Gastrocnemius medialis (tissue), 4 donors: ENCODE measurements around the gene SAP30L. TPM values are rescaled to one million over a fixed set of nuclear protein-coding genes. Genes with fewer than 3 reads are reported as not detected.

ENCODE experiments used
- ATAC-seq, 2 donors: fragments of 150-250 bp; one replicate each; pipeline ENCODE4 v1.9.1; 2016
- DNase-seq, 2 donors: peaks; one replicate each; pipeline ENCODE4 v3.0.0-alpha.2; 2019
- H3K27ac ChIP-seq, 4 donors: fragments of 200-600 bp; sonication (generic); 1 replicate in 1 of 4; 2 replicates in 3 of 4; pipeline ENCODE4 v1.5.1; 2016 to 2018; ENCODE audit warnings: mild to moderate bottlenecking in 2 of 4, moderate library complexity in 1 of 4
- H3K27me3 ChIP-seq, 3 donors: fragments of 200-600 bp; sonication (generic) in 2 of 3; 1 replicate in 1 of 3; 2 replicates in 2 of 3; pipeline versions ENCODE4 v1.5.1 to v1.6.0; 2016 to 2019; ENCODE audit warnings: mild to moderate bottlenecking in 1 of 3, moderate library complexity in 1 of 3
- H3K36me3 ChIP-seq, 2 donors: fragments of 200-600 bp; sonication (generic) in 1 of 2; one replicate each; pipeline ENCODE4 v1.5.1; 2017 to 2018
- H3K4me1 ChIP-seq, 2 donors: fragments of 200-600 bp; sonication (generic) in 1 of 2; one replicate each; pipeline ENCODE4 v1.5.1; 2016 to 2017; ENCODE audit warnings: mild to moderate bottlenecking in 2 of 2
- H3K4me3 ChIP-seq, 4 donors: fragments of 200-600 bp; sonication (generic) in 3 of 4; 1 replicate in 1 of 4; 2 replicates in 3 of 4; pipeline ENCODE4 v1.5.1; 2016 to 2019; ENCODE audit warnings: mild to moderate bottlenecking in 2 of 4
- H3K9me3 ChIP-seq, 3 donors: fragments of 200-600 bp; sonication (generic) in 2 of 3; 1 replicate in 1 of 3; 2 replicates in 2 of 3; pipeline ENCODE4 v1.5.1; 2016 to 2019
- POLR2A ChIP-seq, 2 donors: fragments of 450-650 bp; IDR thresholded peaks; one replicate each; pipeline ENCODE4 v1.6.1; 2017; ENCODE audit warnings: antibody characterized with exemption in 2 of 2, mild to moderate bottlenecking in 2 of 2, moderate library complexity in 2 of 2
- in situ Hi-C, 4 donors: fragments of 200-750 bp; cut with MboI; loops; one replicate each; pipeline versions ENCODE4 v1.15.0 to v1.8.0; 2017; ENCODE audit warnings: low sequenced_read_pairs in 4 of 4
- intact Hi-C: fragments of 100-400 bp; cut with DNase I; formaldehyde crosslinking; loops from one replicate; pipeline ENCODE4 v1.15.1; 2023; ENCODE audit warnings: low total_unique reads
- total RNA-seq, 4 donors: library from RNA; depleted of rRNA; stranded (reverse); fragments of >200 nt; gene quantifications; one replicate each; pipeline versions ENCODE4 v1.1.0 to v1.2.3, GENCODE V29; 2016
- TF ChIP-seq, protein P1 (sequence below), 5 experiments: fragments of 450-650 bp in 3 of 5; fragments of 200-600 bp in 2 of 5; sonication (generic) in 2 of 5; IDR thresholded peaks in 4 of 5; conservative IDR thresholded peaks in 1 of 5; 1 replicate in 4 of 5; 2 replicates in 1 of 5; pipeline ENCODE4 v1.5.1; 2016 to 2019; ENCODE audit warnings: antibody characterized with exemption in 5 of 5, mild to moderate bottlenecking in 3 of 5, moderate library complexity in 3 of 5

SAP30L gene
- total RNA-seq, 4 donors from 2014 or later, result 18.8 to 35.6 (median 25.5) TPM

DNA sequence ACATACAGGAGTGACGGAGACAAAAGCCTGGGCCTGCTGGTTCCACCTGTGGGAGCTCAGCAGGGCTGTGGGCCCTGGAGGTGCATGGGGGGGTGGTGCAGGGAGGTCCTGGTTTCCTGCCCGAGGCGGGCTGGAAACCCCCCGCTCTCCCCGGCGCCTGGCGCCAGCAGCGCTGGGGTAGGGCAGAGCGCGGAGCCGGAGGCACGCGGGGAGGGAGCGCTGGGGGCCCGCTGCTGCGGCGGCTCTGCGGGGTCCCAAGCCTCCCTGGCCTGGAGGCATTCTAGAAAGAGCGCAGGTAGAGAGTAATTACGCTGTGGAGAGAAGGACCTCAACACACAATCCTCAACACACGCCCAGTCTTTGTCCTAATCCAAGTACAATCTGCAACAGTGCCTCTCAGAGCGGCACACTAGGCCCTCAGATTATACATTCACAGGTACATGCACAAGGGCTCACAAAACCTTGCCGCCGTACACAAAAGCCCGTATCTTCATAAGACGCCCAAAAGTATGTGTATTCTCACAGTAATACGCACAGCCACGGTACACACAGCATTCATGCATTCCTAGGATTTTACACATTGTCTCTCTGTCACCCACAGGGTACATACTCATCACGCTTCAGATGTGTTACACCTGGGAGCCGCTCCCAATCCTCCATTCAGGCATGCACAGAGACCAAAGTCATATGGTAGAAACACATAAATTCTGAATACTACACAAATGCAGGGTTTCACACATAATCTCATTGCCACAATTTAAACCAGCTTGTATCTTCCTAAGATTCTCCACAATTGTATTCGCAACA, 34.4 kb downstream of the SAP30L start:
- in situ Hi-C loops, result no loop called here
- DNase-seq (no peak), ATAC-seq (no peak)
- TF ChIP-seq POLR2A (IDR thresholded peaks at IDR 0.05), result no peak
- TF ChIP-seq, protein P1, sequence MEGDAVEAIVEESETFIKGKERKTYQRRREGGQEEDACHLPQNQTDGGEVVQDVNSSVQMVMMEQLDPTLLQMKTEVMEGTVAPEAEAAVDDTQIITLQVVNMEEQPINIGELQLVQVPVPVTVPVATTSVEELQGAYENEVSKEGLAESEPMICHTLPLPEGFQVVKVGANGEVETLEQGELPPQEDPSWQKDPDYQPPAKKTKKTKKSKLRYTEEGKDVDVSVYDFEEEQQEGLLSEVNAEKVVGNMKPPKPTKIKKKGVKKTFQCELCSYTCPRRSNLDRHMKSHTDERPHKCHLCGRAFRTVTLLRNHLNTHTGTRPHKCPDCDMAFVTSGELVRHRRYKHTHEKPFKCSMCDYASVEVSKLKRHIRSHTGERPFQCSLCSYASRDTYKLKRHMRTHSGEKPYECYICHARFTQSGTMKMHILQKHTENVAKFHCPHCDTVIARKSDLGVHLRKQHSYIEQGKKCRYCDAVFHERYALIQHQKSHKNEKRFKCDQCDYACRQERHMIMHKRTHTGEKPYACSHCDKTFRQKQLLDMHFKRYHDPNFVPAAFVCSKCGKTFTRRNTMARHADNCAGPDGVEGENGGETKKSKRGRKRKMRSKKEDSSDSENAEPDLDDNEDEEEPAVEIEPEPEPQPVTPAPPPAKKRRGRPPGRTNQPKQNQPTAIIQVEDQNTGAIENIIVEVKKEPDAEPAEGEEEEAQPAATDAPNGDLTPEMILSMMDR (IDR thresholded peaks at IDR 0.05 in 4 of 5, conservative IDR thresholded peaks at IDR 0.05 in 1 of 5), result no peak
- no peak overlapping the region for H3K4me3 ChIP-seq
- H3K27me3 ChIP-seq, result peaks cover 100% of the 10 kb centered on the region in 3 donors
- peaks cover 22 to 55% of the 10 kb centered on the region in 2 donors for H3K4me1 ChIP-seq
- intact Hi-C loops, result no loop called here
- H3K36me3 ChIP-seq, result no peaks in the 10 kb centered on the region
- H3K9me3 ChIP-seq, result no peaks in the 10 kb centered on the region
- no peak overlapping the region for H3K27ac ChIP-seq

DNA sequence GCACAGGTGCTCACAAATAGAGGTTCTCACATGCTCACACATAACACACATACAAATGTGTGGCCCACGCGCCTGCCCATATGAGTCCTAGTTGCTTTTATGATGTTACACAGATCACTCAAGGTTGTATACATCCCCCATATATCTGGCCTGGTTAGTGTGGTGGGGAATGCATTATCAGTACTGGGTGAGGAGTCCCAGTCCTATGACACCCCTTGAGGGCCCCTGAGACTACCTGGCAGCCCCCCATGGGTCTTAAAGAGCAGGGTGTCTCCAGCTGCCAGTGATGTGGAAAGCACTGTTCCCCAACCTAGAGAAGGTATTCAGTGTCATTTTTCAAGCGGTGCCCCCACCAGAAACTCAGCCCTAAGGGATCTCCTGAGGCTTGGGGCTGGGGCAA, 35.0 kb downstream of the SAP30L start:
- ATAC-seq (no peak), DNase-seq (no peak)
- in situ Hi-C loops (no loop called here), intact Hi-C loops (no loop called here)
- peaks cover 100% of the 10 kb centered on the region in 3 donors for H3K27me3 ChIP-seq
- peaks cover 19 to 48% of the 10 kb centered on the region in 2 donors for H3K4me1 ChIP-seq
- H3K9me3 ChIP-seq, result no peaks in the 10 kb centered on the region
- H3K4me3 ChIP-seq, result no peak overlapping the region
- no peak overlapping the region for H3K27ac ChIP-seq
- no peaks in the 10 kb centered on the region for H3K36me3 ChIP-seq
- TF ChIP-seq, protein P1 (IDR thresholded peaks at IDR 0.05 in 4 of 5, conservative IDR thresholded peaks at IDR 0.05 in 1 of 5), result no peak
- TF ChIP-seq POLR2A (IDR thresholded peaks at IDR 0.05), result no peak

DNA sequence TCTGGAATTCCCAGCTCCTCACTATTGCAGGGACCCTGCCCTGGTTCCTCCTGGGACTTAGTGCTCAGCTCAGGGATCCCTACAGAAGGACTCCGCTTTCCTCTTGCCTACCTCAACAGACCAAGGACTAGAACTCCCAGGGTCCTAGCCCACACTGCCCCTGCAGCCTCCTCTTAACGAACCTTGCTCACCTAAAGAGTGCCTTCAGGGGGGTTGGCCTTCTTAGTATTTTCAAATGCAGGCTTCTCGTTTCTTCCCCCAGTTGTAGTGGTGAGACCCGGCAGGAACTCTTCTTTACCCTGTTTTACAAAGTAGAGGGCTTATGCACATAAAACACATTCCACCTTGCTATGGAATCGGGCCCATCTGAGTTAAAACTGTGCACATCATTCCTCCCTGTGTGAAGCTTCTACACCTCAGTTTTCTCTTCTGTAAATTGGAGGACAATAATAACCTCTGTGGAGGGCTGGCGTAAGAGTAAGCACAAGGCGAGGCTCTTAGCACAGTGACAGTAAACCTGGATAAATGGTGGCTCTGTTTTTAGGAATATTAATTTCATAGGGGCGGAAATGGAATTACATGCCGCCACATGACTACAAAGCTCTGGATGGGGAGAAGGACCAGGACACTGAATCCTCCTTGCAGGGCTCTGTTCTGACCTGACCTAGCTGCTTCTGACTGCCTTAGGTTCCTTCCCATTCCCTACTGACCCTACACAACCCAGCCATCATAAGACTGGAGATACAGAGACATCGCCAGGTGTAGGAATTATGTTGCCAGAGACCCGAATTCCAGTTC, 36.0 kb downstream of the SAP30L start:
- ATAC-seq, result no peak
- in situ Hi-C loops (no loop called here), intact Hi-C loops (no loop called here)
- Histone ChIP-seq H3K9me3 (no peaks in the 10 kb centered on the region), H3K27me3 (peaks cover 100% of the 10 kb centered on the region in 3 donors), H3K27ac (no peak overlapping the region), H3K4me3 (no peak overlapping the region), H3K4me1 (peaks cover 14 to 39% of the 10 kb centered on the region in 2 donors), H3K36me3 (no peaks in the 10 kb centered on the region)
- TF ChIP-seq POLR2A (IDR thresholded peaks at IDR 0.05), result no peak
- TF ChIP-seq, protein P1 (IDR thresholded peaks at IDR 0.05 in 4 of 5, conservative IDR thresholded peaks at IDR 0.05 in 1 of 5), result no peak
- no peak for DNase-seq

DNA sequence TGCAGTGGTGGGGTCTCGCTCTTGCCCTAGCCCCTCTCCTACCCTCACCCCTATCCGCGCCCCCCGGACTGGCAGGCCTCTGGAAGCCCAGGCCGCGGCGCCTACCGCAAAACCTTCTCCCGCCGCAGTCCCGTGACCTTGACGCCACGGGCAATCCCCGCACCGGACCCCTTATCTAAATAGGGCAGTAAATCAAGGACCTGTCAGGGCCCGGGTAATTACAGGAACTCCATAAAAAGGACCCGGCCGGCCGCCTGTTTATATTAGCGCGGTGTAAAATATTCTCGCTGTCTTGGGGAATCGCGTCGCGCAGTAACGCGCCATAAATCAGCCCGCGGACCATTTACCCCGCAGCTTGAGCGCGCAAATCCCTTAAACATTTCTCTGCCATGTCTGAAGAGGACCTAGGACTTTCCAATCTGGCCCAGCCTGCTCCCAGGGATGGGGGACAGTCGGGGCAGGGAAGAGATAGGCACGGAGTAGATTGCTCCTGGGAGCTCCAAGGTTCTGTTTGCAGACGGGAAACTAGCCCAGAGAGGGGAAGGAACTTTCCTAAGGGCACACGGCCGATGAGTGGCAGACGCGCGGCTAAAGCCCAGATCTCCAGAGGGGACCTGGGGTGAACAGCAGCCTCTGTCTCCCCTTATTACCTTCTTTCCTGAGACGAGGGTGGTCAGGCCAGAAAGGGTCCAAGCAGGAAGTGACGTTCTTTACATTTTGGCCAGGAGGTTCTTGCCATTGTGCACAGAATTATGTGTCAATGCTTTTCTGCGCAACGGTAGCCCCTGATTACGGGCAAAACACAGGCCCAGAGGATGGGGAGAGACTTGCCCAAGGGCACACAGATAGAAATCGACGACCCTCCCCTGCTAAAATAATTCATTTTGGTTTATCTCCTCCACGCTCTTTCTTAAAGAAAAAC, 37.0 kb downstream of the SAP30L start:
- Histone ChIP-seq H3K4me3 (no peak overlapping the region), H3K4me1 (peaks cover 8 to 30% of the 10 kb centered on the region in 2 donors), H3K9me3 (no peaks in the 10 kb centered on the region), H3K27me3 (peaks cover 100% of the 10 kb centered on the region in 3 donors), H3K27ac (no peak overlapping the region), H3K36me3 (no peaks in the 10 kb centered on the region)
- in situ Hi-C loops, result no loop called here
- intact Hi-C loops, result no loop called here
- TF ChIP-seq, protein P1 (IDR thresholded peaks at IDR 0.05 in 4 of 5, conservative IDR thresholded peaks at IDR 0.05 in 1 of 5), result no peak
- TF ChIP-seq POLR2A (IDR thresholded peaks at IDR 0.05), result no peak
- no peak for ATAC-seq
- no peak for DNase-seq
